ENCODE results near the gene SLC15A3. TPM values are rescaled to one million over a fixed set of nuclear protein-coding genes. Genes with fewer than 3 reads are reported as not detected.

The SLC15A3 gene
- total and polyA plus RNA-seq, 8 donors: 13.8 to 96.4 (median 18.2) TPM

DNA sequence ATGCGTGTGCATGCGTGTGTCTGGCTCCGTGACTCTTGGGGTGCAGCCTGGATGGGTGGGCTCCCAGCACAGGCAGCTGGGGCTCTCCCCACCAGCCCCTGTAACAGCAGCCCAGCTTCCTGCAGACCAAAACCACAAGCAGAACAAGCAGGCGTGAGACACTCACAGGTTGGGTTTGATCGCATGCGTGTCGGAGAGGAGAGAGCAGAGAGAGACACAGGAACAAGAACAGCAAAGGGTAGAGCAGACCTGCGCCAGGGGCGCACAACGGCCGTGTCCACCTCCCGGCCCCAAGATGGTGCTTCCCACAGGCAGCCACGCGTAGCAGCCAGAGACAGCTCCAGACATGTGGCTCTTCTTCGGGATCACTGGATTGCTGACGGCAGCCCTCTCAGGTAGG lies 19.5 kb upstream of the SLC15A3 start, which contains the start of gene CD6:
TSS of gene CD6 (plus strand) at position 161 of the 400 bp plus-strand sequence. CDS start at position 347, 186 bp downstream.
- peaks cover 0 to 8% of the 10 kb centered on the region in 2 donors for H3K9me3 ChIP-seq
- H3K27ac ChIP-seq: no peak within 1 kb of the TSS
- H3K4me1 ChIP-seq: peaks cover 0 to 6% of the 10 kb centered on the region in 2 donors
- no peaks in the 10 kb centered on the region for H3K36me3 ChIP-seq
- intact Hi-C loops (cut with DNase I): loop anchor here in 1 of 2 donors (2.0 kb wide), 1 partner anchor 157 kb away; no protein-coding TSS in a partner anchor
- ATAC-seq (no peak), DNase-seq (no peak)
- TF ChIP-seq CTCF (IDR thresholded peaks at IDR 0.05): no peak
- peaks cover 0 to 14% of the 10 kb centered on the region in 2 donors for H3K27me3 ChIP-seq
- H3K4me3 ChIP-seq: peak within 1 kb of the TSS in 1 of 2 donors; percentile 21

GRCh38 chr11:60970890-60971289 lies 18.9 kb upstream of the SLC15A3 start:
- ATAC-seq (no peak), DNase-seq (no peak)
- Histone ChIP-seq H3K4me3 (no peak overlapping the region), H3K9me3 (peaks cover 0 to 8% of the 10 kb centered on the region in 2 donors), H3K4me1 (peaks cover 0 to 6% of the 10 kb centered on the region in 2 donors), H3K27me3 (peaks cover 0 to 14% of the 10 kb centered on the region in 2 donors), H3K27ac (no peak overlapping the region), H3K36me3 (no peaks in the 10 kb centered on the region)
- no peak for TF ChIP-seq CTCF (IDR thresholded peaks at IDR 0.05)
- intact Hi-C loops (cut with DNase I): loop anchor here in 1 of 2 donors (2.0 kb wide), 1 partner anchor 158 kb away; no protein-coding TSS in a partner anchor

- DNase-seq (peak in 2 of 4 donors; percentile 69 to 91), ATAC-seq (peak; percentile 92)
- Histone ChIP-seq H3K27me3 (peaks cover 0 to 14% of the 10 kb centered on the region in 2 donors), H3K9me3 (peaks cover 0 to 8% of the 10 kb centered on the region in 2 donors), H3K36me3 (no peaks in the 10 kb centered on the region), H3K4me3 (no peak overlapping the region), H3K4me1 (peaks cover 0 to 6% of the 10 kb centered on the region in 2 donors), H3K27ac (no peak overlapping the region)
- TF ChIP-seq CTCF (IDR thresholded peaks at IDR 0.05): peak; percentile 70 to 93
- intact Hi-C loops (cut with DNase I): loop anchor here in 1 of 2 donors (2.0 kb wide), 1 partner anchor 158 kb away; no protein-coding TSS in a partner anchor
Observed at GRCh38 chr11:60970369-60970774, 18.4 kb upstream of the SLC15A3 start.

DNA sequence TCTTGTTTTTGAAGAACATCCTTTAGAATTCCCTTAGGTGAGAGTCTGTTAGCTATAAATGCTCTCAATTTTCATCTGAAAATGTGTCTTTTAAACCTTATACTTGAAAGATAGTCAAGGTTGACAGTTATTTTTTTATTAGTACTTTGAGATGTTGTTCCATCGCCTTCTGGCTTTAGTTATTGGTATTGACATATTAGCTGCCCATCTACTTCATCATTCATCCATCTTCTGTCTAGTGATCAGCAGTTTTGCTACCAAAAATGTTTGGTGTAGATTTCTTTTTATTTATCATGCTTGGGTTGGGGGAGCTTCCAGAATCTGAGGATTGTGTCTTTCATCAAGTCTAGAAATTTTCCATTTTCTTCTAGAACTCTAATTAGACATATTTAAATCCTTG lies 16.2 kb upstream of the SLC15A3 start:
- Histone ChIP-seq H3K4me3 (no peak overlapping the region), H3K9me3 (peaks cover 0 to 8% of the 10 kb centered on the region in 2 donors), H3K27ac (no peak overlapping the region), H3K27me3 (peaks cover 0 to 14% of the 10 kb centered on the region in 2 donors), H3K36me3 (no peaks in the 10 kb centered on the region), H3K4me1 (peaks cover 0 to 6% of the 10 kb centered on the region in 2 donors)
- intact Hi-C loops (cut with DNase I): no loop called here
- DNase-seq: no peak
- no peak for ATAC-seq
- TF ChIP-seq CTCF (IDR thresholded peaks at IDR 0.05): no peak

DNA sequence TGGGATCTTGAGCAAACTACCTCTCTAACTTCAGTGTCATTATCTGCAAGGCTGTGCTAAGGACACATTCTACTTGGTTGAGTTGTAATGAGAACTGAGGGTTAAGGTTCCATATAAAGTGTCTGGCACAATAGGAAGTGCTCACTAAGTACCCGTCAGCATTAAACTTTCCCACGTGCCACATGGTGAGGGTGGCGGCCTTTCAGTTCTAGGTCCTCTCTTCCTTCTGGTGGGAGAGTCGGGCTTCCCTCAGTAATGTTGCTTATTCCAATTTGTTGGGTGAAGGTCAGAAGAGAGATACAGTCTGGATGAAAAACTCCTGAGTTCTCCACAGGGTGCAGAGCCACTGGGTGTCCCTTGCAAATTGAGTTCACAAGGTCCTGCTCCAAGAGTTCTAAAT lies 14.9 kb upstream of the SLC15A3 start:
- intact Hi-C loops (cut with DNase I): no loop called here

More for the DNA sequence above, 14.9 kb upstream of the SLC15A3 start:
- no peak overlapping the region for H3K27ac ChIP-seq
- peaks cover 0 to 17% of the 10 kb centered on the region in 2 donors for H3K27me3 ChIP-seq
- H3K4me3 ChIP-seq: no peak overlapping the region
- no peak for DNase-seq
- peak; percentile 44 for ATAC-seq
- peaks cover 0 to 8% of the 10 kb centered on the region in 2 donors for H3K9me3 ChIP-seq
- no peak for TF ChIP-seq CTCF (IDR thresholded peaks at IDR 0.05)
- H3K4me1 ChIP-seq: peaks cover 0 to 6% of the 10 kb centered on the region in 2 donors
- no peaks in the 10 kb centered on the region for H3K36me3 ChIP-seq

Measured in left lung (tissue), 10 donors.